ENCODE data around the gene FMNL3.

The FMNL3 gene

GRCh38 chr12:49673446-49674317, 33.5 kb downstream of the FMNL3 start:
- DNase-seq: peak; percentile 97

- peak; percentile 31 for DNase-seq
Measured at GRCh38 chr12:49672301-49673217, 34.6 kb downstream of the FMNL3 start.

- DNase-seq: no peak
Measured at GRCh38 chr12:49671031-49671765, 36.0 kb downstream of the FMNL3 start.

- DNase-seq: no peak
Measured at GRCh38 chr12:49669796-49670195, 37.4 kb downstream of the FMNL3 start.

GRCh38 chr12:49667325-49668090, 39.7 kb downstream of the FMNL3 start:
- no peak for DNase-seq

GRCh38 chr12:49666176-49666575, 41.0 kb downstream of the FMNL3 start:
- no peak for DNase-seq

- DNase-seq: peak; percentile 21
Measured at GRCh38 chr12:49665384-49665783, 41.8 kb downstream of the FMNL3 start.

- no peak for DNase-seq
Measured at GRCh38 chr12:49664591-49665239, 42.5 kb downstream of the FMNL3 start.

GRCh38 chr12:49664167-49664566, 43.0 kb downstream of the FMNL3 start:
- no peak for DNase-seq

- peak; percentile 53 for DNase-seq
Measured at GRCh38 chr12:49662998-49663843, 44.0 kb downstream of the FMNL3 start.

GRCh38 chr12:49661746-49662145, 45.5 kb downstream of the FMNL3 start:
- DNase-seq: no peak

- DNase-seq: no peak
Measured at GRCh38 chr12:49661191-49661590, 46.0 kb downstream of the FMNL3 start.

GRCh38 chr12:49659753-49660152, 47.5 kb downstream of the FMNL3 start:
- DNase-seq: no peak

GRCh38 chr12:49658276-49658675, 48.9 kb downstream of the FMNL3 start:
- no peak for DNase-seq

GRCh38 chr12:49655595-49656236, 51.5 kb downstream of the FMNL3 start:
- no peak for DNase-seq

- no peak for DNase-seq
Measured at GRCh38 chr12:49654715-49655114, 52.5 kb downstream of the FMNL3 start.

GRCh38 chr12:49652921-49653520, 54.2 kb downstream of the FMNL3 start:
- no peak for DNase-seq

- DNase-seq: no peak
Measured at GRCh38 chr12:49651855-49652254, 55.4 kb downstream of the FMNL3 start.

- DNase-seq: no peak
Measured at GRCh38 chr12:49649892-49650291, 57.3 kb downstream of the FMNL3 start.

- DNase-seq: no peak
Measured at GRCh38 chr12:49649445-49649844, 57.8 kb downstream of the FMNL3 start.
